Measurements from ENCODE around the gene D2HGDH. TPM values are rescaled to one million over a fixed set of nuclear protein-coding genes. Genes with fewer than 3 reads are reported as not detected.
A peak's percentile ranks its signal among the peaks of the same experiment; 100 is the strongest.
"Not testable (repeated sequence)": the region's sequence is repeated elsewhere in the genome, so short reads cannot be mapped to it uniquely, and the experiment has no call there.

D2HGDH gene
- total RNA-seq, 1 donor from 2014 or later: 19.6 TPM

DNA sequence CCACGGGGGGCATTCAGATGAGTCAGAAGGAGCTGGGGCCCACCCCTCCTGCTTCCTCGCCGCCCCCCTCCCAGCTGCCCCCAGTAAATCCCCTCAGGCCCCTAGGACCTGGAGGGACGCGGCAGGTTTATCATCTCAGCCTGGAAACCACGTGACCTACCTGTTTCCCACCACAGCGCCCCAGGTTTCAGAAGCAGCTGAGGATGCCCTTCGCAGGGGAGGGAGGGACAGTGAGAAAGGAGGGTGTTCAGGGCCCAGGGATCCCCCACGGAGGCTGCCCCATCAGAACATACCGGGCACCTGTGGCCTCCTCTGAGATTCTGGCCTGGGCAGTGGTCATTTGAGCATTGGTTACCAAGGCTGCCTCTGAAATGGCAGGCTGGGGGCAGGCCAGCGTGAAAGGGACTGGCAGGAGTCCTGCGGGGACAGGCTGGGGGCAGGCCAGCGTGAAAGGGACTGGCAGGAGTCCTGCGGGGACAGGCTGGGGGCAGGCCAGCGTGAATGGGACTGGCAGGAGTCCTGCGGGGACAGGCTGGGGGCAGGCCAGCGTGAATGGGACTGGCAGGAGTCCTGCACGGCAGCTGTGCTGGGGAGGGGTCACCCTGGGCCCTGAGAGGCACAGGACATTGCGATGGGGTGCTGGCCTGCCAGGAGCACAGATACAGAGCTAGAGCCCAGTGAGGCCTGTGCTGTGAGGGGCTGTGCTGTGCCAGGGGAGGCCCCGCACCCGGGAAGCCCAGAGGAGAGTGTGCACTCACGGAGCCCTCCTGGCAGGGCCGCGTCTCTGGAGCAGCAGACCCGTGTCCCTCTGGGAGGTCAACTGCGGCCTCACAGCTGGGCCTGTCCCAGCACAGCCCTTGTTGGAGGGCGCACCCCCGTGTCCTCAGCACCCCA is 76.1 kb downstream of the D2HGDH start:
- intact Hi-C loops (cut with DNase I): loop anchor here (1.0 kb wide), 1 partner anchor 76 kb away; the partner anchor contains the start of gene D2HGDH
- ATAC-seq (peak; percentile 88), DNase-seq (ENCODE audit: missing footprints) (peak; percentile 82)

DNA sequence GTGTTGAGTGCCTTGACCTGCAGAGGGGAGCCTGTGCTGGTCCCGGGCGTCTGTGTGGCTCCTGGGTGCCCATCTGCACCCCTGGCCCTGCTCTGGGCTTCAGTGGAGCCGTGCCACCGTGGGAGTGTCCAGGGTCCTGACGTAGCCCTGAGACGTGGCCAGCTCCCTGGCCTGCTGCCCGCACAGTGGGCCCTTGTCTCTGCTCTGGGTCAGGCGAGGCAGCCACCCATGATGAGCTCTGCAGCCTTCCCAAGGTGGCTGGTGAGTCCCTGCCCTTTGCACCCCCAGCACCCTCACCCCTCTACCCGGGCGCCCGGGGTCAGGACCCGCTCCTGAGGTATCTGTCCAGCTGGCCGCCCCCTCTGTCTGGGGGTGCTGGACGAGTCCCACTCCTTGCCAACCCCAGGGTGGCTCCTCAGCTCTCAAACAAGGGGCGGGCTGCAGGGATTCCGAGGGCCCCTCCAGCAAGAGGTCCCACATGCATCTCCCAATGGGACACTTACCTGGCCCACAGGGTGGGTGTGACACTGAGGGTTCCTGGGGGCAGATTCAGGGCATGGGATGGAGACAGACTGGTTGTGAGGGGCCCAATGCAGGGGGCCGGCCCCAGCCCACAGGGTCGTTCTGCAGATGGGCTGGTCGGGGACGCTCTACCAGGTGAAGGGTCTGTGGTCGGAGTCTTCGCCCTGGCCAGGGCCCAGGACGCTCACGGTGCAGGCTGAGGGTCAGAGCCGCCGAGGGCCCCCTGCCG is 76.9 kb downstream of the D2HGDH start:
- peak; percentile 89 for ATAC-seq
- peak; percentile 80 for DNase-seq (ENCODE audit: missing footprints)
- intact Hi-C loops (cut with DNase I): loop anchor here (1.0 kb wide), 1 partner anchor 77 kb away; the partner anchor contains the start of gene D2HGDH

DNA sequence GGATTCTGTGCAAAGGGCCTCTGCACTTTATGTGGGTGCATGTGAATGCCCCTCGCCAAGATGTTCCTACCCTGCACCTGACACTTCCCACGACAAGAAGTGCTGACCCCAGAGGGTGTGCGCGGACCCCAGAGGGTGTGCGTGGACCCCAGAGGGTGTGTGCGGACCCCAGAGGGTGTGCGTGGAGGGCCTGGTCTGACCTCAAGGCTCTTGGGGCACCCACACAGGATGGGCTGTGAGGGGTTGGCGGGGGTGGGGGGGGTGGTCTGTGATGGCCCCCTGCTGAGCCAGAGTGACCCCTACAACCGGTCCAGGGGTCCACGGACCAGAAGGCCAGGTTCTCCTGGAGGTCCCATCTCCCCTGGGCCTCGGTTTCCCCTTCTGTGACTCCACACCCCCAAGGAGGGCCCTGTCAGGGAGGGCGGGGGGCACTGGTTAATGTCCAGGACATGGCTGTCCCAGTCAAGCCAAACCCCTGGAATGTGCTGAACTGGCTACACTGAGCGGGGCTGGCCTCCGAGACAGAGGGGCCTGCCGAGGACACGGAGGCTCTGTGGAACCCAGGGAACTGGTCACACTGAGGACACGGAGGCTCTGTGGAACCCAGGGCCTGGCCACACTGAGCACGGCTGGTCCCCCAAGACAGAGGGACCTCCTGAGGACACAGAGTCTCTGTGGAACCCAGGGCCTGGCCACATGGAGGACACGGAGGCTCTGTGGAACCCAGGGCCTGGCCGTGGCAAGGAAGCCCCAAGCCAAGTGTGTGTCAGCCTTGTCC is 77.7 kb downstream of the D2HGDH start:
- intact Hi-C loops (cut with DNase I): loop anchor here (1.0 kb wide), 1 partner anchor 78 kb away; the partner anchor contains the start of gene D2HGDH
- no peak for ATAC-seq

DNA sequence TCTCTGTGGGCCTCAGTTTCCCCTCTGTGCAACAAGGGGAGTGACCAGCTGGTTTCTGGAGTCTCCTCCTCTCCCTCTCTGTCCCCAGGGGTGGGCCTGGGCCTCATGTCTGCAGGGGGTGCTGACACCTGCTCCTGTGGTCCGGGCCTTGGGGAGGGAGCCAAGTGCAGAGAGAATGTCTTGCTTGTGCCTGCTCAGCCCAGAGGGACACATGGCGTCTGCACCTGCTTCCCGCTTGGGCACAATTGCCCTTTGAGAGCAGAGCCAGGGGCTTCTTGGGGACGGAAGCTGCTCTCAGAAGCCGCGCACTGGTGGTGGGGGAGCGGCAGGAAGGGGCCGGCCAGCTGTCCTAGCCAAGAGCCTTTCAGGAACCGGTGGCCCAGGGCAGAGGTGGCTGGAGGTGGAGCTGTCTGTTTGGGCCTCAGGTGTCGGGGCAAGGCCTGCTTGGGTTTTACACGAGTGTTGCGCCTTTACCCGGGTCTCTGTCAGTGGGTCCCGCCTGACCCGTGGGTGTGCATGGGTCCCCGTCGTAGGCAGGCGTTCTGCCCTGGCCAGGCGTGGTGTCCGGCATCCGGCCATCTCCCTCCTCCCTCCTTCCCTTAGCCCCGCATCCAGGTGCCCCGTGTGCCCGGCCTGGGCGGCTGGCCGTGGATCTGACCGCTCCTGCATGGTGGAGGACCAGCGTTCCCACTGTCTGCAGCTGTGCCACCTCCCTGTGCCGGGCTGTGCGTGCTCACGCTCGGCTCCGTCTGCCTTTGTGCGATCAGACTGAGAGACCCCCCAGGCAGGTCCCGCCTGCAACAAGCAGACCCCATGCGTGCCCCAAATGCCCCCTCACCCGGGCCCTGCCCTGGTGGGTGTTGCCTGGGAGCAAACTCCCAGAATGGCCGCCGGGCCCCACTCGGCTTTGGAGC is 78.6 kb downstream of the D2HGDH start:
- ATAC-seq: no peak
- peak; percentile 59 for DNase-seq (ENCODE audit: missing footprints)
- intact Hi-C loops (cut with DNase I): no loop called here

More for the DNA sequence above, 77.7 kb downstream of the D2HGDH start:
- peak; percentile 54 for DNase-seq (ENCODE audit: missing footprints)

DNA sequence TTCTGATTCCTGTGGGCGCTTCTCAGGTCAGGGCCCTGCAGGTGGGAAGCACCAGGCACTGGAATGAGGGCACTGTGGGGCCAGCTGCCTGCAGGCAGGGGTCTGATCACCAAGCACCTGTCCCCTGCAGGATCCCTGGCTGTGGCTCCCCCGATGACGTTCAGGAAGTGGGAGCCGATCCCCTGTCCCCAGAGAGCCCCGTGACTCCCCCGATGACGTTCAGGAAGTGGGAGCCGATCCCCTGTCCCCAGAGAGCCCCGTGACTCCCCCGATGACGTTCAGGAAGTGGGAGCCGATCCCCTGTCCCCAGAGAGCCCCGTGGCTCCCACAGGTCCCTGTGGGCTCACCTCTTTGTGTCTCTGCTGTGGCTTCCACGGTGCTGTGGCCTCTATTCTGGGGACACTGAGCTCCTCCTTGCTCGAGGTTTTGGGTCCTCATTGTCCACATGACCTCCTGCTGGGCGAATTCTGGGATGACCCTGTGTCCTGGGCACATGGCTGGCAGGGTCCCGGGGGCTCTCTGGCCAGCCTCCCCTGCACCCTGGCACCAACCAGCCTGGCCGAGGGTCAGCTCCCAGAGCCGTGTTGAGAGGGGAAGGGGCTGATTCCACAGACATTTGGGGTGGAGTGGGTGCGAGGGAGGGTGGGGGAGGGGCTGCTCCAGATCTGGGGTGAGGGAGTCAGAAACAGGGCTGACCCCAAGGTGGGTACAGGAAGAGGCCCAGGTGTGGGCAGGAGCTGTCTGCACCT is 79.4 kb downstream of the D2HGDH start:
- DNase-seq (ENCODE audit: missing footprints): no peak
- no peak for ATAC-seq
- intact Hi-C loops (cut with DNase I): no loop called here

DNA sequence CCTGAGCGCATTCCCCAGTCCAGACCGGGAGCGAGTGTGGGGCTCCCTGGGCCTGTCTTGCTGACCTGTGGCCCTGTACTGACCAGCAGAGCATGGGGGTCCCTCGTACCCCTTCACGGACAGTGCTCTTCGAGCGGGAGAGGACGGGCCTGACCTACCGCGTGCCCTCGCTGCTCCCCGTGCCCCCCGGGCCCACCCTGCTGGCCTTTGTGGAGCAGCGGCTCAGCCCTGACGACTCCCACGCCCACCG is 79.9 kb downstream of the D2HGDH start:
- DNase-seq (ENCODE audit: missing footprints) (no peak), ATAC-seq (no peak)
- intact Hi-C loops (cut with DNase I): no loop called here

DNA sequence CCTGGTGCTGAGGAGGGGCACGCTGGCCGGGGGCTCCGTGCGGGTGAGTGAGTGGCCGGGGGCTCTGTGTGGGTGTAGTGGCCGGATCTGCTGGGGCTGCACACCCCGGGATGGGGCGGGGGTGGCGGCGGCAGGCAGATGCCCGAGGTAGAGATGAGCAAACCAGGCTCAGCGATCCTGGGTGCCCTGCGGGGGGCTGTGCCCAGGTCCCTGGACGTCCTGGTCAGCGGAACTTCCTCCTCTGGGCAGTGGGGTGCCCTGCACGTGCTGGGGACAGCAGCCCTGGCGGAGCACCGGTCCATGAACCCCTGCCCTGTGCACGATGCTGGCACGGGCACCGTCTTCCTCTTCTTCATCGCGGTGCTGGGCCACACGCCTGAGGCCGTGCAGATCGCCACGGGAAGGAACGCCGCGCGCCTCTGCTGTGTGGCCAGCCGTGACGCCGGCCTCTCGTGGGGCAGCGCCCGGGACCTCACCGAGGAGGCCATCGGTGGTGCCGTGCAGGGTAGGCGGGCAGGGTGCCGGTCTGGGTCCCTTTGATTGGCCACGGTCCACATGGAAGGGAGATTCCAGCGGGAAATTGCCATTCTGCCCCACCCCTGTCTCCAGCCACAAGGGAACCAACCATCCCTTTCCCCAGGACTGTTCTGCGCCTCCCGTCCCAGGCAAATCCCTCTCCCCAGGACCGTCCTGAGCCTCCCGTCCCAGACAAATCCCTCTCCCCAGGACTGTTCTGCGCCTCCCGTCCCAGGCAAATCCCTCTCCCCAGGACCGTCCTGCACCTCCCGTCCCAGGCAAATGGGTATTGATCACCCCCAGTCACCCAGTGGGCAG is 80.4 kb downstream of the D2HGDH start:
- no peak for ATAC-seq

GRCh38 chr2:241815477-241816430 is 81.3 kb downstream of the D2HGDH start:
- peak; percentile 71 for DNase-seq (ENCODE audit: missing footprints)
- intact Hi-C loops (cut with DNase I): no loop called here
- no peak for ATAC-seq

More for the DNA sequence above, 80.4 kb downstream of the D2HGDH start:
- peak; percentile 63 for DNase-seq (ENCODE audit: missing footprints)
- intact Hi-C loops (cut with DNase I): no loop called here

GRCh38 chr2:241816431-241817121 is 82.1 kb downstream of the D2HGDH start:
- intact Hi-C loops (cut with DNase I): no loop called here
- no peak for DNase-seq (ENCODE audit: missing footprints)

GRCh38 chr2:241817126-241817820 is 82.8 kb downstream of the D2HGDH start:
- DNase-seq (ENCODE audit: missing footprints) (peak; percentile 55), ATAC-seq (no peak)
- intact Hi-C loops (cut with DNase I): no loop called here

More at GRCh38 chr2:241816431-241817121, 82.1 kb downstream of the D2HGDH start:
- ATAC-seq: no peak

- ATAC-seq; DNase-seq (ENCODE audit: missing footprints); intact Hi-C loops (cut with DNase I): not testable (repeated sequence)
Measured at GRCh38 chr2:241817821-241818215, 83.4 kb downstream of the D2HGDH start.
